IMR-90 (cell line): ENCODE results near the gene SH2D4B. TPM values are rescaled to one million over a fixed set of nuclear protein-coding genes. Genes with fewer than 3 reads are reported as not detected.

Experiments used
- ATAC-seq: fragments of 200-7000 bp; cut with Tn5 transposase; 2 replicates; pipeline ENCODE4 v1.9.1; 2020; ENCODE audit warnings: low read depth, mild to moderate bottlenecking, moderate library complexity
- BruUV-seq: library from RNA; stranded (reverse); fragments of 400-500 nt; replicated peaks from 2 replicates; lab custom pipeline; 2021; lab: Mats Ljungman, UMichigan
- CTCF ChIA-PET: fragments of 300-600 bp; formaldehyde crosslinking; extraction: SDS; loops from one replicate; lab custom pipeline; 2021; ENCODE audit warnings: antibody characterized with exemption; lab: Yijun Ruan, JAX
- POLR2A ChIA-PET: fragments of 300-600 bp; sonication (Branson Sonifier 250); formaldehyde crosslinking; loops from one replicate; lab custom pipeline; 2022; ENCODE audit warnings: antibody characterized with exemption; ENCODE audit not compliant: unreplicated experiment; lab: Charles Lee
- DNase-seq: peaks from one replicate; pipeline ENCODE4 v3.0.0; 2013
- H2AFZ ChIP-seq: replicated peaks from 2 replicates; pipeline ENCODE3; 2013; ENCODE audit warnings: low read length, mild to moderate bottlenecking; ENCODE audit not compliant: poor library complexity
- H2AK5ac ChIP-seq: 2 replicates; pipeline ENCODE4 v1.6.1; 2013; ENCODE audit warnings: low read depth, low read length, inconsistent platforms
- H2AK9ac ChIP-seq: replicated peaks from 2 replicates; pipeline ENCODE3; 2013; ENCODE audit warnings: mild to moderate bottlenecking, low read depth, low read length, moderate library complexity; ENCODE audit not compliant: poor library complexity
- H2BK120ac ChIP-seq: 2 replicates; pipeline ENCODE4 v1.6.1; 2013; ENCODE audit warnings: low read depth, low read length, inconsistent platforms
- H2BK15ac ChIP-seq: 3 replicates; pipeline ENCODE4 v1.6.1; 2013; ENCODE audit warnings: low read depth, low read length, inconsistent platforms
- H2BK20ac ChIP-seq: 2 replicates; pipeline ENCODE4 v1.6.1; 2013; ENCODE audit warnings: low read depth, mild to moderate bottlenecking, inconsistent platforms, low read length, moderate library complexity
- H2BK5ac ChIP-seq: 2 replicates; pipeline ENCODE4 v1.6.1; 2013; ENCODE audit warnings: mild to moderate bottlenecking, low read depth, low read length, inconsistent platforms; ENCODE audit not compliant: poor library complexity, severe bottlenecking
- H3K14ac ChIP-seq: replicated peaks from 2 replicates; pipeline ENCODE4 v1.6.1; 2013; ENCODE audit warnings: low read depth, low read length, inconsistent platforms
- H3K18ac ChIP-seq: 2 replicates; pipeline ENCODE4 v1.6.1; 2013; ENCODE audit warnings: low read depth, low read length, control low read depth
- H3K23ac ChIP-seq: 2 replicates; pipeline ENCODE4 v1.6.1; 2013; ENCODE audit warnings: low read depth, low read length, inconsistent platforms
- H3K27ac ChIP-seq: 2 replicates; pipeline ENCODE4 v1.5.1; 2013; ENCODE audit warnings: mild to moderate bottlenecking, control low read depth, low read length; ENCODE audit not compliant: insufficient read depth
- H3K27me3 ChIP-seq: 2 replicates; pipeline ENCODE4 v1.6.1; 2013; ENCODE audit warnings: low read length; ENCODE audit not compliant: control insufficient read depth, insufficient read depth
- H3K36me3 ChIP-seq: 2 replicates; pipeline ENCODE4 v1.6.1; 2013; ENCODE audit warnings: low read length, mixed read lengths; ENCODE audit not compliant: control insufficient read depth, insufficient read depth
- H3K4ac ChIP-seq: 2 replicates; pipeline ENCODE4 v1.6.1; 2013; ENCODE audit warnings: low read depth, low read length, inconsistent platforms
- H3K4me1 ChIP-seq: 2 replicates; pipeline ENCODE4 v1.6.1; 2013; ENCODE audit warnings: low read length, mixed read lengths; ENCODE audit not compliant: control insufficient read depth, insufficient read depth
- H3K4me2 ChIP-seq: 2 replicates; pipeline ENCODE4 v1.6.1; 2013; ENCODE audit warnings: low read depth, mild to moderate bottlenecking, control low read depth, low read length, moderate library complexity
- H3K4me3 ChIP-seq: 2 replicates; pipeline ENCODE4 v1.5.1; 2013; ENCODE audit warnings: low read depth, mild to moderate bottlenecking, control low read depth, low read length, moderate library complexity; ENCODE audit not compliant: insufficient read depth
- H3K56ac ChIP-seq: 2 replicates; pipeline ENCODE4 v1.6.1; 2013; ENCODE audit warnings: low read length, inconsistent platforms; ENCODE audit not compliant: insufficient read depth; ENCODE audit errors: extremely low read depth
- H3K79me1 ChIP-seq, 2 experiments: 2 replicates each; pipeline ENCODE4 v1.6.1; 2013; ENCODE audit warnings: low read length in 2 of 2, inconsistent platforms in 1 of 2, low read depth in 1 of 2
- H3K9ac ChIP-seq: 2 replicates; pipeline ENCODE4 v1.6.1; 2013; ENCODE audit warnings: low read depth, low read length, control low read depth
- H3K9me1 ChIP-seq: 2 replicates; pipeline ENCODE4 v1.6.1; 2013; ENCODE audit warnings: low read length, inconsistent platforms; ENCODE audit not compliant: insufficient read depth
- H3K9me3 ChIP-seq: 2 replicates; pipeline ENCODE4 v1.6.1; 2013; ENCODE audit warnings: low read length; ENCODE audit not compliant: control insufficient read depth, insufficient read depth
- H4K20me1 ChIP-seq: 2 replicates; pipeline ENCODE4 v1.6.1; 2013; ENCODE audit warnings: low read length, inconsistent platforms; ENCODE audit not compliant: insufficient read depth
- H4K5ac ChIP-seq: 2 replicates; pipeline ENCODE4 v1.6.1; 2013; ENCODE audit warnings: mild to moderate bottlenecking, low read depth, low read length, control low read depth
- H4K8ac ChIP-seq, 2 experiments: 2 replicates each; pipeline ENCODE4 v1.6.1; 2013; ENCODE audit warnings: low read depth in 2 of 2, low read length in 2 of 2, control low read depth in 1 of 2, inconsistent platforms in 1 of 2
- H4K91ac ChIP-seq: 2 replicates; pipeline ENCODE4 v1.6.1; 2013; ENCODE audit warnings: low read depth, low read length, inconsistent platforms; ENCODE audit not compliant: insufficient read depth
- CEBPB ChIP-seq: IDR thresholded peaks from 2 replicates; pipeline ENCODE4 v1.6.1; 2012; ENCODE audit warnings: low read depth, low read length, improper control_type of control experiment
- MAZ ChIP-seq: IDR thresholded peaks from 2 replicates; pipeline ENCODE4 v1.6.1; 2012; ENCODE audit warnings: low read depth, mild to moderate bottlenecking, low read length, improper control_type of control experiment, moderate library complexity, borderline replicate concordance
- WGBS, 2 experiments: methylation state at CpG; one replicate each; pipeline versions ENCODE4 v1.1.5 to v1.1.7; 2013; ENCODE audit warnings: missing lambda C conversion rate in 2 of 2; ENCODE audit not compliant: insufficient read length in 1 of 2; ENCODE audit errors: extremely low coverage in 2 of 2; 5-methylcytosine and 5-hydroxymethylcytosine counted together
- dilution Hi-C: fragments of 300-500 bp; cut with HindIII; formaldehyde crosslinking; loops from one replicate; pipeline ENCODE4 v1.14.3; 2018; ENCODE audit warnings: low sequenced_read_pairs; ENCODE audit not compliant: unreplicated experiment
- in situ Hi-C: fragments of 300-500 bp; cut with MboI; formaldehyde crosslinking; loops from 3 replicates; pipeline ENCODE4 v1.14.3; 2019; ENCODE audit warnings: low sequenced_read_pairs, inconsistent platforms, mixed read lengths
- intact Hi-C: fragments of 100-400 bp; cut with micrococcal nuclease; formaldehyde crosslinking; loops from 2 replicates; pipeline ENCODE4 v1.10.0; 2022
- polyA plus RNA-seq, 3 experiments: library from polyadenylated mRNA; depleted of rRNA; stranded (reverse); fragments of >200 nt; gene quantifications; 2 replicates each; pipeline ENCODE4 v1.2.3, GENCODE V29; 2012; ENCODE audit warnings: low replicate concordance in 1 of 3
- total RNA-seq: library from RNA; depleted of rRNA; stranded (reverse); fragments of >200 nt; gene quantifications from 2 replicates; pipeline ENCODE4 v1.2.3, GENCODE V29; 2012

Gene SH2D4B
- total and polyA plus RNA-seq, 2 of the 4 experiments (the other 2 are of a cell fraction) = not detected

GRCh38 chr10:80488539-80489066, 49.1 kb upstream of the SH2D4B start:
- no peak overlapping the region for H2BK5ac ChIP-seq
- DNase-seq (no peak), ATAC-seq (no peak)
- peaks cover 19% of the 10 kb centered on the region for H3K36me3 ChIP-seq
- no peak overlapping the region for H3K4me3 ChIP-seq
- intact Hi-C loops = no loop called here
- no peak overlapping the region for H3K4me2 ChIP-seq
- in situ Hi-C loops = no loop called here
- peaks cover 37% of the 10 kb centered on the region for H4K20me1 ChIP-seq
- H3K18ac ChIP-seq = no peak overlapping the region
- POLR2A ChIA-PET = no interaction called here
- peaks cover 2% of the 10 kb centered on the region for H3K4me1 ChIP-seq
- no peak overlapping the region for H3K23ac ChIP-seq
- H3K9me3 ChIP-seq = no peaks in the 10 kb centered on the region
- H3K27me3 ChIP-seq = no peaks in the 10 kb centered on the region
- H3K4ac ChIP-seq = no peak overlapping the region
- H2BK120ac ChIP-seq = no peak overlapping the region
- H3K79me1 ChIP-seq = peaks cover 56 to 84% of the 10 kb centered on the region in 2 experiments
- dilution Hi-C loops = no loop called here
- no peak overlapping the region for H3K14ac ChIP-seq
- no peak overlapping the region for H3K27ac ChIP-seq
- no peak overlapping the region for H4K8ac ChIP-seq
- H4K5ac ChIP-seq = no peak overlapping the region
- H4K91ac ChIP-seq = no peak overlapping the region
- WGBS, 2 experiments = no CpG with 5 or more reads among the region's 6 CpGs
- no peak overlapping the region for H2AK5ac ChIP-seq
- no peak overlapping the region for H2AK9ac ChIP-seq
- H2BK15ac ChIP-seq = no peak overlapping the region
- no peak overlapping the region for H3K9ac ChIP-seq
- no peak overlapping the region for H2AFZ ChIP-seq
- no peak overlapping the region for H3K56ac ChIP-seq
- H3K9me1 ChIP-seq = peaks cover 30% of the 10 kb centered on the region
- CTCF ChIA-PET = interaction anchor here (1.0 kb wide), 1 partner anchor 44 kb away, joined by 3 read pairs; no protein-coding TSS in a partner anchor
- TF ChIP-seq MAZ (no peak), CEBPB (no peak)
- no TSS peak for BruUV-seq
- no peak overlapping the region for H2BK20ac ChIP-seq
